ENCODE measurements around the gene COPB1. TPM values are rescaled to one million over a fixed set of nuclear protein-coding genes. Genes with fewer than 3 reads are reported as not detected.

The COPB1 gene
- total and polyA plus RNA-seq, 4 donors = 47.6 to 156 (median 88.3) TPM

- Histone ChIP-seq H3K27ac (ENCODE audit: low read depth in 1 of 2, low read length in 1 of 2) (peak within 1 kb of the TSS; percentile 89 to 91), H3K4me3 (peak within 1 kb of the TSS; percentile 80), H3K36me3 (ENCODE audit: control insufficient read depth in 4 of 4, insufficient read depth in 4 of 4, low read length in 4 of 4) (peaks cover under 1 to 15% (median 8%) of the 10 kb centered on the region in 4 donors), H3K4me1 (ENCODE audit: control insufficient read depth in 5 of 5, insufficient read depth in 5 of 5, low read length in 5 of 5) (peaks cover 3 to 14% (median 4%) of the 10 kb centered on the region in 5 donors), H3K9me3 (ENCODE audit: control insufficient read depth in 4 of 4, insufficient read depth in 3 of 4, low read length in 3 of 4) (no peaks in the 10 kb centered on the region), H3K9ac (ENCODE audit: insufficient read depth in 1 of 2, low read length in 2 of 2) (peak within 1 kb of the TSS; percentile 97 to 98), H3K27me3 (ENCODE audit: control insufficient read depth in 3 of 3, insufficient read depth in 3 of 3, low read length in 2 of 3) (no peaks in the 10 kb centered on the region)
- TF ChIP-seq, protein P1, sequence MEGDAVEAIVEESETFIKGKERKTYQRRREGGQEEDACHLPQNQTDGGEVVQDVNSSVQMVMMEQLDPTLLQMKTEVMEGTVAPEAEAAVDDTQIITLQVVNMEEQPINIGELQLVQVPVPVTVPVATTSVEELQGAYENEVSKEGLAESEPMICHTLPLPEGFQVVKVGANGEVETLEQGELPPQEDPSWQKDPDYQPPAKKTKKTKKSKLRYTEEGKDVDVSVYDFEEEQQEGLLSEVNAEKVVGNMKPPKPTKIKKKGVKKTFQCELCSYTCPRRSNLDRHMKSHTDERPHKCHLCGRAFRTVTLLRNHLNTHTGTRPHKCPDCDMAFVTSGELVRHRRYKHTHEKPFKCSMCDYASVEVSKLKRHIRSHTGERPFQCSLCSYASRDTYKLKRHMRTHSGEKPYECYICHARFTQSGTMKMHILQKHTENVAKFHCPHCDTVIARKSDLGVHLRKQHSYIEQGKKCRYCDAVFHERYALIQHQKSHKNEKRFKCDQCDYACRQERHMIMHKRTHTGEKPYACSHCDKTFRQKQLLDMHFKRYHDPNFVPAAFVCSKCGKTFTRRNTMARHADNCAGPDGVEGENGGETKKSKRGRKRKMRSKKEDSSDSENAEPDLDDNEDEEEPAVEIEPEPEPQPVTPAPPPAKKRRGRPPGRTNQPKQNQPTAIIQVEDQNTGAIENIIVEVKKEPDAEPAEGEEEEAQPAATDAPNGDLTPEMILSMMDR (IDR thresholded peaks at IDR 0.05; ENCODE audit: control extremely low read depth, extremely low read depth) = peak; percentile 29
- WGBS, 2 donors = 0% methylated on average over 56 of the region's 56 CpGs
- peak; percentile 97 to 98 (median 98) for DNase-seq
- ATAC-seq (ENCODE audit: insufficient read depth, low FRiP score) = peak; percentile 99
Measured at GRCh38 chr11:14519917-14520746, 20.5 kb upstream of the COPB1 start, which contains the start of gene PSMA1. PSMA1 (minus strand) TSS chr11:14520386; CDS start chr11:14520299, 87 bp downstream.

- peak; percentile 21 for ATAC-seq (ENCODE audit: insufficient read depth, low FRiP score)
- DNase-seq = peak in 1 of 3 donors; percentile 27
- WGBS, 2 donors = 1% methylated on average over 10 of the region's 10 CpGs
Measured at GRCh38 chr11:14519597-14519916, 19.9 kb upstream of the COPB1 start.

DNA sequence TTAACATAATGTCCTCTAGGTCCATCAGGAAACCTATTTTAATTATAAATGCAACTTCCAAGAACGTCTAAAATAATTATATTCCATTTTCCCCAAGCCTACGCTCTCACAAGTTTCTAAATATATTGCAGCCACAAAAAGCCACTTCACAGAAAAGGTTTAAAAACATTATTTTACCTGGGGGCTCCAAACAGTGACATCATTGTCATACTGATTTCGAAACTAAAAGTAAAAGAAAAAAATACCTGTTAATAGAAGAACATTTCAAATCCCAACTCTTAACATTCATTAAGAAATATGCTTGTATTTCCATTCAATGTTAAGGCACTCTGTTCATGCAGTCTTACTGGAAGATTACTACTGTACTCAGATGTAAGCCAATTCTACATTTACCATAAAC lies 19.2 kb upstream of the COPB1 start:
- H3K4me3 ChIP-seq = no peak overlapping the region
- DNase-seq (no peak), ATAC-seq (ENCODE audit: insufficient read depth, low FRiP score) (no peak)
- H3K36me3 ChIP-seq (ENCODE audit: control insufficient read depth in 4 of 4, insufficient read depth in 4 of 4, low read length in 4 of 4) = peaks cover 7 to 18% (median 10%) of the 10 kb centered on the region in 4 donors
- H3K9ac ChIP-seq (ENCODE audit: insufficient read depth in 1 of 2, low read length in 2 of 2) = peak overlapping the region; percentile 90 to 97
- H3K27ac ChIP-seq (ENCODE audit: low read depth in 1 of 2, low read length in 1 of 2) = peak overlapping the region in 1 of 2 donors; percentile 89
- H3K9me3 ChIP-seq (ENCODE audit: control insufficient read depth in 4 of 4, insufficient read depth in 3 of 4, low read length in 3 of 4) = no peaks in the 10 kb centered on the region
- 69 to 81% methylated on average over 3 of the region's 3 CpGs for WGBS, 2 donors
- no peaks in the 10 kb centered on the region for H3K27me3 ChIP-seq (ENCODE audit: control insufficient read depth in 3 of 3, insufficient read depth in 3 of 3, low read length in 2 of 3)
- TF ChIP-seq, protein P1 (IDR thresholded peaks at IDR 0.05; ENCODE audit: control extremely low read depth, extremely low read depth) = no peak
- H3K4me1 ChIP-seq (ENCODE audit: control insufficient read depth in 5 of 5, insufficient read depth in 5 of 5, low read length in 5 of 5) = peaks cover 3 to 14% (median 4%) of the 10 kb centered on the region in 5 donors

More at GRCh38 chr11:14519597-14519916, 19.9 kb upstream of the COPB1 start:
- TF ChIP-seq, protein P1 (IDR thresholded peaks at IDR 0.05; ENCODE audit: control extremely low read depth, extremely low read depth) = no peak
- Histone ChIP-seq H3K4me1 (ENCODE audit: control insufficient read depth in 5 of 5, insufficient read depth in 5 of 5, low read length in 5 of 5) (peaks cover 3 to 14% (median 4%) of the 10 kb centered on the region in 5 donors), H3K4me3 (peak overlapping the region; percentile 80), H3K9me3 (ENCODE audit: control insufficient read depth in 4 of 4, insufficient read depth in 3 of 4, low read length in 3 of 4) (no peaks in the 10 kb centered on the region), H3K36me3 (ENCODE audit: control insufficient read depth in 4 of 4, insufficient read depth in 4 of 4, low read length in 4 of 4) (peaks cover 6 to 15% (median 9%) of the 10 kb centered on the region in 4 donors), H3K27ac (ENCODE audit: low read depth in 1 of 2, low read length in 1 of 2) (peak overlapping the region; percentile 89 to 91), H3K27me3 (ENCODE audit: control insufficient read depth in 3 of 3, insufficient read depth in 3 of 3, low read length in 2 of 3) (no peaks in the 10 kb centered on the region), H3K9ac (ENCODE audit: insufficient read depth in 1 of 2, low read length in 2 of 2) (peak overlapping the region; percentile 90 to 97)
